Trophoblast cell (in vitro differentiated cells and primary cell): ENCODE data around the gene KIF4A.

Experiments used
- DNase-seq, 2 donors: peaks; one replicate each; pipeline ENCODE4 v3.0.0-alpha.2; 2016
- H2AFZ ChIP-seq: 2 replicates; pipeline ENCODE4 v1.6.1; 2013; ENCODE audit warnings: low read length, moderate library complexity, mild to moderate bottlenecking; ENCODE audit not compliant: insufficient read depth, poor library complexity
- H2AK5ac ChIP-seq: 2 replicates; pipeline ENCODE4 v1.6.1; 2013; ENCODE audit warnings: mild to moderate bottlenecking, low read length
- H2BK120ac ChIP-seq: 2 replicates; pipeline ENCODE4 v1.6.1; 2013; ENCODE audit warnings: low read length, mild to moderate bottlenecking, moderate library complexity; ENCODE audit not compliant: insufficient read depth, poor library complexity
- H2BK12ac ChIP-seq: 2 replicates; pipeline ENCODE4 v1.6.1; 2013; ENCODE audit warnings: mild to moderate bottlenecking, low read length, moderate library complexity
- H2BK5ac ChIP-seq: 2 replicates; pipeline ENCODE4 v1.6.1; 2013; ENCODE audit warnings: low read length, low read depth, moderate library complexity, mild to moderate bottlenecking; ENCODE audit not compliant: poor library complexity
- H3K14ac ChIP-seq: 2 replicates; pipeline ENCODE4 v1.6.1; 2013; ENCODE audit warnings: mild to moderate bottlenecking, low read length
- H3K18ac ChIP-seq: 2 replicates; pipeline ENCODE4 v1.6.1; 2013; ENCODE audit warnings: mild to moderate bottlenecking, low read length
- H3K23ac ChIP-seq: 2 replicates; pipeline ENCODE4 v1.6.1; 2013; ENCODE audit warnings: low read length
- H3K27ac ChIP-seq: 2 replicates; pipeline ENCODE4 v1.5.1; 2013; ENCODE audit warnings: low read depth, mild to moderate bottlenecking, inconsistent platforms, low read length, moderate library complexity
- H3K27me3 ChIP-seq: 2 replicates; pipeline ENCODE4 v1.6.1; 2013; ENCODE audit warnings: inconsistent platforms, mild to moderate bottlenecking, low read length, moderate library complexity; ENCODE audit not compliant: insufficient read depth
- H3K36me3 ChIP-seq, 2 experiments: 1 replicate in 1 of 2; 2 replicates in 1 of 2; pipeline ENCODE4 v1.6.1; 2013; ENCODE audit warnings: low read length in 2 of 2, mild to moderate bottlenecking in 2 of 2, moderate library complexity in 1 of 2; ENCODE audit not compliant: insufficient read depth in 2 of 2, control insufficient read depth in 1 of 2
- H3K4ac ChIP-seq: 2 replicates; pipeline ENCODE4 v1.6.1; 2013; ENCODE audit warnings: low read depth, mild to moderate bottlenecking, low read length, moderate library complexity
- H3K4me1 ChIP-seq, 2 experiments: 1 replicate in 1 of 2; 2 replicates in 1 of 2; pipeline ENCODE4 v1.6.1; 2013; ENCODE audit warnings: low read length in 2 of 2, mild to moderate bottlenecking in 2 of 2, moderate library complexity in 1 of 2; ENCODE audit not compliant: insufficient read depth in 2 of 2, control insufficient read depth in 1 of 2
- H3K4me2 ChIP-seq: 2 replicates; pipeline ENCODE4 v1.6.1; 2013; ENCODE audit warnings: inconsistent platforms, mild to moderate bottlenecking, low read length, moderate library complexity
- H3K4me3 ChIP-seq: 2 replicates; pipeline ENCODE4 v1.5.1; 2013; ENCODE audit warnings: mild to moderate bottlenecking, low read depth, low read length, inconsistent platforms
- H3K79me1 ChIP-seq: one replicate; pipeline ENCODE4 v1.6.1; 2013; ENCODE audit warnings: low read length
- H3K79me2 ChIP-seq: 2 replicates; pipeline ENCODE4 v1.6.1; 2013; ENCODE audit warnings: low read length, mild to moderate bottlenecking; ENCODE audit not compliant: control insufficient read depth, insufficient read depth, poor library complexity
- H3K9ac ChIP-seq: 2 replicates; pipeline ENCODE4 v1.6.1; 2013; ENCODE audit warnings: mild to moderate bottlenecking, low read length
- H3K9me3 ChIP-seq: 2 replicates; pipeline ENCODE4 v1.6.1; 2013; ENCODE audit warnings: low read depth, mild to moderate bottlenecking, control low read depth, inconsistent platforms, low read length; ENCODE audit not compliant: insufficient read depth
- H4K12ac ChIP-seq: 2 replicates; pipeline ENCODE4 v1.6.1; 2013; ENCODE audit warnings: low read depth, mild to moderate bottlenecking, low read length, moderate library complexity
- H4K8ac ChIP-seq: 2 replicates; pipeline ENCODE4 v1.6.1; 2013; ENCODE audit warnings: low read depth, mild to moderate bottlenecking, low read length, moderate library complexity
- H4K91ac ChIP-seq: one replicate; pipeline ENCODE4 v1.6.1; 2013; ENCODE audit warnings: low read depth, mild to moderate bottlenecking, low read length, moderate library complexity
- WGBS: extraction: QIAGEN DNeasy Blood & Tissue Kit; methylation state at CpG from one replicate; pipeline ENCODE4 v1.1.7; 2013; ENCODE audit warnings: missing lambda C conversion rate; ENCODE audit not compliant: insufficient read length, insufficient coverage; ENCODE audit errors: extremely low coverage; 5-methylcytosine and 5-hydroxymethylcytosine counted together

The KIF4A gene

DNA sequence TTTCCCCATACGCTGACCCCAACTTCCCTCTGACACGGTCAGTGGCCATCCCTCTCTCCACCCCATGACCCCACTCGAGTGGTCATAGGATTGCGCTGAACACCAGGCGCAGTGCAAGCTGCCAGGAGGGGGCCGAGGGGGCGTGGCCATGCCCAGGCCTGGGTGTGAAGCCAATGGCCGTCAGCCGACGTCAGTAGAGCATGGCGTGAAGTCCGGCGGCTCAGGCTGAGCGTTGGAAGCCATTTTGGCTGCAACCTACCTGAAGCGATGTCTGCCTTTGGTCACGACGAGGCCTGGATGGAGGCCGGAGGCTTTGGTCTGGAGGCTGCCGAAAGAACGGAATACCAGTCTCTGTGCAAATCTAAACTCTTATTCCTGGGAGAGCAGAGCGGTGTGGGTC, 8.0 kb upstream of the KIF4A start, which contains the start of gene RAB41:
Gene RAB41, plus strand, starts transcription at position 222 of the 400 bp plus-strand sequence. Its CDS starts 46 bp downstream, at position 268.
- no peak within 1 kb of the TSS for H3K18ac ChIP-seq
- no peaks in the 10 kb centered on the region for H3K9me3 ChIP-seq
- H3K79me1 ChIP-seq, result no peaks in the 10 kb centered on the region
- no peak within 1 kb of the TSS for H3K9ac ChIP-seq
- no peaks in the 10 kb centered on the region for H3K4me1 ChIP-seq
- H4K91ac ChIP-seq, result no peak within 1 kb of the TSS
- no peak within 1 kb of the TSS for H3K14ac ChIP-seq
- no peak within 1 kb of the TSS for H2BK12ac ChIP-seq
- no peak within 1 kb of the TSS for H3K4me3 ChIP-seq
- H4K8ac ChIP-seq, result no peak within 1 kb of the TSS
- no peak within 1 kb of the TSS for H3K27ac ChIP-seq
- DNase-seq, result no peak
- H3K79me2 ChIP-seq, result no peaks in the 10 kb centered on the region
- peaks cover 0 to 2% of the 10 kb centered on the region in 2 experiments for H3K36me3 ChIP-seq
- H2BK120ac ChIP-seq, result no peak within 1 kb of the TSS
- H3K23ac ChIP-seq, result no peak within 1 kb of the TSS
- no peaks in the 10 kb centered on the region for H3K27me3 ChIP-seq
- H2AK5ac ChIP-seq, result no peak within 1 kb of the TSS
- H3K4me2 ChIP-seq, result no peak within 1 kb of the TSS
- no CpG with 5 or more reads among the region's 21 CpGs for WGBS
- no peak within 1 kb of the TSS for H2BK5ac ChIP-seq
- no peak within 1 kb of the TSS for H2AFZ ChIP-seq
- no peak within 1 kb of the TSS for H4K12ac ChIP-seq
- no peak within 1 kb of the TSS for H3K4ac ChIP-seq

DNA sequence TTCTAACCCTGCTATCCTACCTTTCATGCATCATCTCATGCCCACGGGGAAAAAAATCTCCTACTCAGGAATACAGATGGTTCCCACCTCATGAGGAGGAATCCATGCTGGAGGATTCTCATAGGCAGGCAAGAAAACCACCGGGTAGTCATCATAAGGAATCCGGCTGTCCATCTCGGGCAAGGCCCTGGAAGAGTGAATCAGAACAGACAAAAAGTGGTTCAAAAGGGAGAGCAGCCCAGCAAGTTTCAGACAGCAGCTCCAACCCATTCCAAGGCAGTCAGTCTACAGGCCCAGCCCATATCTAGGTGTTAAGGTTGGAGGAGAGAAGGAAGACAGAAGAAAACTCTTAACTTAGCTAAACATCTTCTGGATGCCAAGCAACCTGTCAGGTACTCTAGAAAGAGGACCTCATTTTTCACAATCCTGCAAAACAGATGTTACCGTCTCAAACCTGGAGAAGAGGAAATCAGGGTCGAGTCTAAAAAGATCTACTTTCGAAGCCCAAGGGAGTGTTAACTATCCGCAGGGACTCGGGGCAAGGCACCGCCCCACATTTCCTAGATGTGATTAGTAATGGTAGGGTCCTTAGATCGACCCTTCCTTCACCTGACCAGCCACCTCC, 624 bp upstream of the KIF4A start:
- H4K12ac ChIP-seq, result no peak overlapping the region
- H3K4me1 ChIP-seq, result peaks cover 3% of the 10 kb centered on the region in 2 experiments
- H3K9ac ChIP-seq, result peak overlapping the region; percentile 86
- peak overlapping the region; percentile 92 for H4K8ac ChIP-seq
- peak overlapping the region; percentile 66 for H2AFZ ChIP-seq
- no peaks in the 10 kb centered on the region for H3K79me2 ChIP-seq
- no peak overlapping the region for H3K27ac ChIP-seq
- no peak overlapping the region for H2AK5ac ChIP-seq
- H3K4me2 ChIP-seq, result peak overlapping the region; percentile 78
- peak in 1 of 2 donors; percentile 1 for DNase-seq
- peak overlapping the region; percentile 3 for H3K4ac ChIP-seq
- H2BK12ac ChIP-seq, result no peak overlapping the region
- H3K18ac ChIP-seq, result peak overlapping the region; percentile 75
- no peak overlapping the region for H2BK120ac ChIP-seq
- H4K91ac ChIP-seq, result peak overlapping the region; percentile 37
- H3K79me1 ChIP-seq, result peaks cover 5% of the 10 kb centered on the region
- H2BK5ac ChIP-seq, result no peak overlapping the region
- H3K9me3 ChIP-seq, result no peaks in the 10 kb centered on the region
- no peaks in the 10 kb centered on the region for H3K27me3 ChIP-seq
- H3K4me3 ChIP-seq, result peak overlapping the region; percentile 96
- peak overlapping the region; percentile 73 for H3K14ac ChIP-seq
- WGBS, result no CpG with 5 or more reads among the region's 11 CpGs
- no peak overlapping the region for H3K23ac ChIP-seq
- H3K36me3 ChIP-seq, result peaks cover 3 to 9% of the 10 kb centered on the region in 2 experiments

DNA sequence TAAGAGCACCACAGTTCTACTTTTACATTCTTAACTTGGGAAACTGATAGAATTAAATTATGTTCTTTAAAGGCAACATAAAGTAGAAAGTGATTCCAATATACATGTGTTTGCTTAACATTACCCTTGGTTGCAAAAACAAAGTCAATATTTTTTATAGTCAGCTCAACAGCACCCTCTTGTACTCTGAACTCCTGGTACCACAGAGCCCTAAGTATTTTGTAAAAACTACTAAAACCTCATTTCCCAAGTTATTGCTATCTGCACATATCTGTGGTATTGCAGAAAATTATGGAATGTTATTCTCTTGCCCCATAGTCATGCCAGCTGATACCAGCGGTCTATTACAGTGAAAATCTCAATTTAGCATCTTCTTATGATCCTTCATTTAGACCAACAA, 2.9 kb downstream of the KIF4A start:
- Histone ChIP-seq H2AK5ac (no peak overlapping the region), H4K91ac (no peak overlapping the region), H3K9ac (no peak overlapping the region), H3K18ac (no peak overlapping the region), H3K4me3 (no peak overlapping the region), H3K23ac (no peak overlapping the region), H3K4me1 (peaks cover 3% of the 10 kb centered on the region in 2 experiments), H2BK12ac (no peak overlapping the region), H3K9me3 (no peaks in the 10 kb centered on the region), H3K79me1 (peaks cover 5% of the 10 kb centered on the region), H2BK5ac (no peak overlapping the region), H3K27me3 (no peaks in the 10 kb centered on the region), H4K8ac (no peak overlapping the region), H4K12ac (no peak overlapping the region), H2AFZ (no peak overlapping the region), H3K27ac (no peak overlapping the region), H3K14ac (no peak overlapping the region), H2BK120ac (no peak overlapping the region), H3K4ac (no peak overlapping the region), H3K79me2 (no peaks in the 10 kb centered on the region), H3K4me2 (no peak overlapping the region), H3K36me3 (peaks cover 0 to 3% of the 10 kb centered on the region in 2 experiments)
- DNase-seq, result no peak
- no CpG with 5 or more reads among the region's 1 CpG for WGBS

DNA sequence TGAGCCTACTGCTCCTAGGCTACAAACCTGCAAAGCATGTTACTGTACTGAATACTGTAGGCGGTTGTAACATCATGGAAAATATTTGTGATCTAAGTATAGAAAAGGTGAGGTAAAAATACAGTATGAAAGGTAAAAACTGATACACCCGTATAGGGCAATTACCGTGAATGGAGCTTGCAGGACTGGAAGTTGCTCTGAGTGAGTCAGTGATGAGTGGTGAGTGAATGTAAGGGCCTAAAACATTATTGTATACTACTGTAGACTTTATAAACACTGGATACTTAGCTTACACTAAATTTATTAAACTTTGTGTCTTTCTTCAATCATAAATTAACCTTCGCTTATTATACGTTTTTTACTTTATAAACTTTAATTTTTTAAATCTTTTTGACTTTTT, 3.7 kb downstream of the KIF4A start:
- peaks cover 5% of the 10 kb centered on the region for H3K79me1 ChIP-seq
- no peak overlapping the region for H2AFZ ChIP-seq
- H3K4me2 ChIP-seq, result no peak overlapping the region
- no peak overlapping the region for H4K8ac ChIP-seq
- no peak overlapping the region for H2AK5ac ChIP-seq
- no peak overlapping the region for H3K4ac ChIP-seq
- peaks cover 3% of the 10 kb centered on the region in 2 experiments for H3K4me1 ChIP-seq
- no peak overlapping the region for H3K18ac ChIP-seq
- no peak overlapping the region for H2BK120ac ChIP-seq
- WGBS, result no CpG with 5 or more reads among the region's 5 CpGs
- no peak for DNase-seq
- no peak overlapping the region for H2BK12ac ChIP-seq
- H3K9me3 ChIP-seq, result no peaks in the 10 kb centered on the region
- no peak overlapping the region for H2BK5ac ChIP-seq
- H4K12ac ChIP-seq, result no peak overlapping the region
- no peaks in the 10 kb centered on the region for H3K27me3 ChIP-seq
- no peaks in the 10 kb centered on the region for H3K79me2 ChIP-seq
- H4K91ac ChIP-seq, result no peak overlapping the region
- no peak overlapping the region for H3K4me3 ChIP-seq
- H3K9ac ChIP-seq, result no peak overlapping the region
- peaks cover 0 to 8% of the 10 kb centered on the region in 2 experiments for H3K36me3 ChIP-seq
- no peak overlapping the region for H3K27ac ChIP-seq
- H3K14ac ChIP-seq, result no peak overlapping the region
- H3K23ac ChIP-seq, result no peak overlapping the region
